CD4-positive, alpha-beta T cell treated with Interleukin-6 at 100 ng/mL for 8 hours (primary cell): ENCODE measurements around the gene CHN2.

Source experiments
- DNase-seq: peaks from one replicate; pipeline ENCODE4 v3.0.0-alpha.2; 2020; ENCODE audit warnings: mixed read lengths, low spot score

The CHN2 gene

DNA sequence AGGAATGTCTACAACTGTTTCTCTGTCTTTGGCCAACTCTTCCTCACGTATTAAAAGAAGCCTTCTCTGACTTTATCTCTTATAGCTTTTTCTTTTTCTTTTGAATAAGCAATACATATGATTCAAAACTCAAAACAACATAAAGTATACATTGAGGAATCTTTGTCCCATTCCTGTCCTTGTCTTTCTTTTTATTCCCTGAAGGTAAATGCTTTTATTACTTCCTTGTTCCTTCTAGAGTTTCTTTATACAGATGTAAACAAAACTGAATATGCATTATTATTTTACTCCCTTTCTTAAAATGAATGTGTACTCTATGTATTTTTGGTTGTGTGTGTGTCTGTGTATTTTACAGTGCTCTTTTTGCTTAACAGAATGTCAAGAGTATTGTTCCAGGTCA lies 170.1 kb downstream of the CHN2 start:
- DNase-seq, result no peak

- DNase-seq, result no peak
These were observed 170.8 kb downstream of the CHN2 start for GRCh38 chr7:29365423-29365822.

DNA sequence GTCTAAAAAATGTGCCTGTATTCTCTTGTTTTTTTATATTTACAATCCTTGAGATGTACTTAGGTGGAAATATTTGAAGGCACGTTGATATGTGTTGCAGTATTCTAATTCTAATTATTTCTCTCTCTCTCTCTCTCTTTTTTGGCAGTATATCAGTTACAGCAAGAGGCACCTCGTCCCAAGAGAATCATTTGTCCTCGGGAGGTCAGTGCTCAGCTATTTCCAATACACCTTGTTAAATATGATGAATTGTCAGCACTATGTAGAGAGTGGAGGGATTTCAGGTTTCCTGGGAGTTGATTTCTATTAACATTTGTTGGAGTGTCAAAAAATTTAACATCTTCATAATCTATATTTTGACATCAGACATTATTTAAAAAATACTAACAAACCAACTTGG lies 173.2 kb downstream of the CHN2 start:
- DNase-seq, result no peak

GRCh38 chr7:29369909-29370488 lies 175.4 kb downstream of the CHN2 start:
- DNase-seq, result no peak

- no peak for DNase-seq
These were observed 176.1 kb downstream of the CHN2 start for GRCh38 chr7:29370531-29371314.

- DNase-seq, result no peak
These were observed 176.9 kb downstream of the CHN2 start for GRCh38 chr7:29371472-29371871.

DNA sequence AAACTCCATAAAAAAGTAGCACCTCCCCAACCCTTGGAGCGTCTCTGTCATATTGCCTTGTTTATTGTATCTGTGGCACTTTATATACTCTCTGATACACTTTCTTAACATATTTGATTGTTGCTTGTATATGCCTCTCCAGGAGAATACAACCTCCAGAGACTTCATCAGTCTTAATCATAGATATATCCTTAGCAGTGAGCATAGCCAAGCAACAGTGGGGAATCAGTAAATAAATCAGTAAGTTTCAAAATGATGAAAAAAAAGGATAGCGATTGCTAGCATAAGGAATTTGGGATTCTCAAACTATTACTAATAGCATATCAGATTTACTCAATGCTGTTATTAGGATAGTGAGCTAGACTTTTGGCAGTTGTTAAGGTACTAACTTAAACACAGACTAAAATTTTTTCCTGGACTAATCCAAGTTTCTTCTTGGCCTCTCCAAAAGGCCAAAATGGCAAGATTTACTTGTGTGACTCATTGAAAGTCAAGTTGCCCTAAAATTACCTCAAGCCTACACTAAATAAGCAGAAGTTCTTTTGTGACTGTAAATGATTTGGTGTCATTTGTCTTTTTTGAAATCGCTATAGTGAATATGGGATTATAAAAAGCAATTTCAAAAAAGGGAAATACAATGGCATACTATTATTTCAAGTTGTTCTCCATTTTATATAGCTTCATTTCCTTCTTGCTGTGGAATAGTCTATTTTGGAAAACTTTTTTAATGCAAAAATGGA lies 177.9 kb downstream of the CHN2 start:
- no peak for DNase-seq

GRCh38 chr7:29375641-29376562 lies 181.3 kb downstream of the CHN2 start:
- no peak for DNase-seq

DNA sequence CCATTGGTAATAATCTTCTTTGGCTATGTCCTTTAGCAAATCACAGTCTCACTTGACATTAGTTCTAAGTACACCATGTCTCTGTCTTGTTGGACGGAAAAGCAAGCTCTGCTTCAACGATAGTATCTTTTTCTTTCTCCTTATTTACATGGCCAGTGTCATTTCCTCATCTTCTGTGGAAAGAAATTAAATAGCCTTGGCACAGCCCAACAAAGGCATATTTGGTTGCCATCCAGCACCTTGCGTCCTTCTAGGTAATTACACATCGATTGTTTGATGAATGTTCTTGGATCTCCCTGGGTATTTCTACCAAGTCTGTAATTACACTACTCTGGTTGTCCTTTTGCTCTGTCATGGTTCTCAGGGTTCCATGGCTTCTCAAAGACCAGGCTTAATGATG lies 183.1 kb downstream of the CHN2 start:
- DNase-seq, result no peak

DNA sequence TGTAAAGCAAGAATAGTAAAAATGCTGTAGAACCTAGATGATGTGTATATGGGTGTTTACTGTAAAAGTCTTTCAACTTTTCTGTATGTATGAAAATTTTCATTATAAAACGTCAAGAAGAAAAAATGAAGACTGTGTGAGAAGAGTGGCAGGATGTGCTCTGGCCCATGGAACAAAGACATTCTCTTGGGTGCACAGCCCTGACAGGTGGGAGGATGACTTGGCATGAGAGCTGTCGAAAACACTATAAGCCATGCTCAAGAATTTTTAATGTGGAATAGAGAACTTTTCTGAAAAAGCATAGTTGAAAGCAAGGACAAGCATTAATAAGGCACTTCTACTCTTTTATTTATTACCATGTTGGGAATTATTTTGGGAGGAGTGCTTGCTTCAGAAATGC lies 185.0 kb downstream of the CHN2 start:
- no peak for DNase-seq

DNA sequence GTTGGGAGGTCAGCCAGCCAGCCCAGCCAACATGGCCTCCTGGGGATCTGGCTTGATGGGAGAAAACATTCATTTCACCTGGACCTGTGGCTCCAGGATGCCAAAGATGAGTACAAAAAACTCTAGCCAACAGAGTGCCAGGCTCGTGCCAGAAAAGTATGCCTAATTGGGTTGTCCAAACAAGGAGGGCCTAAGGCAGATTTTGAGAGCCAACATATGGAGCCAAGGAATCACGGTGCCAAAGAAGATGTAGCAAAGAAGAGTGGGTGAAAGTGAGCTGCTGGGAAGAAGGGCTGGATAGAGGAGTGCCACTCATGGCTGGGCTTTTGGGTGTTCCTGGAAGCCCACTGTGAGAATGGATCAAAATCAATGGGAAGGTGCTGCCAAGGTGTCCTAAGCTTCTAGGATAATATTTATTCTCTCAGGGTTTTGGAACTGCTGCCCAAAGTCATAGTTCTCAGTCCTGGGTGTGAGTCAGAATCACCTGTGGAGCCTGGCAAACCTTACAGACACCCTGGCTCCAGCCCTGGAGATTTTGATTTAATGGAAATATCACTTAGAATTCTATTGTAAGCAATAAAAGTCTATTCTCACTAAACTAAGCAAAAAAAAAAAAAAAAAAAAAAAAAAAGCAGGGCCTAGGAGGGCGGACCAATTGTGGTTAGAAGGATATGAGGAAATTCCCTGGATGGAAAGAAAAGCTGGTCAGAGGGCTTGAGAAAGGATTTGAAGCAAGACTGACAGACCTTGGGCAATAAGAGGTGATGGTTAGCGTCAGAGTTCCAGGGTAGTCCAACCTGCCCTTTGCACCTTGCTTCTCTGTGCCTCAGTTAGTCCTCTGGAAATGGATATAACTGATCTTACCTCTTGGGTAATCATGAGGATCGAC lies 186.9 kb downstream of the CHN2 start:
- DNase-seq, result no peak

- no peak for DNase-seq
These were observed 189.7 kb downstream of the CHN2 start for GRCh38 chr7:29384277-29384676.

DNA sequence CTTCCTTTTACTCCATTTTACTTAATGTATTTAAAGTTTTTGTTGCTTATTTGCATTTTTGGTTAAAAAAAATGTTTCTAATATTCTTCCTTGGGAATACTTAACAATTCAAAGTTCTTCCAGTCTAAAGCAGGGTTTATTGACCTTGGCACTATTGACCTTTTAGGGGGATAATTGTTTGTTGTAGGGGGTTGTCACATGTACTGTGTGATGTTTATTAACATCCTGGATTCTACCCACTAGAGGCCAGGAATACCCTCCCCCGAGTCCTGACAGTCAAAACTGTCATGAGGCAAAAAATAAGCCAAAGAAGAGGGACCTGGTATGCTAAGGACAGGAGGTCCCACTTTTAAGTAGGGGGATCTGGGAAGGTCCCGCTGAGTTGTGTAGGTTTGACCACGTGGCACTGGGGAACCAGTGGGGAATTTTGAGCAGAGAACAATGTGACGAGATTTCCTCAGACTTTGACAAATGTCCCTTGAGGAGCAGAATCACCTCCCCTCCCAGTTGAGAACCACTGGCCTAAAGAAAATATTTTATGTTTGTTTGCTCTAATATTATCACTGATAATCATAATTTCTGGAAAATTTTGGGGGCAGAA lies 190.7 kb downstream of the CHN2 start:
- no peak for DNase-seq

DNA sequence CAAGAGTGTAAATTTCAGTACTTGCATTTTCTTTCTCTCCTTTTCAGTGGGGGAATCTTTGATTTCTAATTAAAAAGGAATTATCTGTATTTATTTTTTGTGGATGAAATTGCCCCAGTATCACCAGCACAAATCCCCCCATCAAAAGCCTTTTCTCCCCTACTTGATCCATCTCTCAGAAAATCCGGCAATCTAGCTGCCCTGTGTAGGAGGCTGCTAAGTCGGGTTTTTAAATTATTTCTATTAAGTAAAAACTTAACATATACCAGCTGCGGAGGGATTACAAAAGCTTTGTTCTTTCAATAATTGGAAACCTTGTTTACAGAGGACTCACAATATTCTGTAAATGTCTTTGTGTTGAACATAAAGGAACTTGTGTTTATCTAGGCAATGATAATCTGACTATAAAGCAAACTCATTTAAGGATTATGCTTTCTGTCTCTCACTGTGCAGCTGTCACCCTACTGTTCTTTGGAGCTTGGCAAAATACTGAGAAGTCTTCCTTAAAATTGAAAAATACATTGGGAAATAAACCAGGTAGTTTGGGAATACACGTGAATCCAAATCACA lies 191.7 kb downstream of the CHN2 start:
- DNase-seq, result no peak

GRCh38 chr7:29391262-29391661 lies 196.7 kb downstream of the CHN2 start:
- no peak for DNase-seq

GRCh38 chr7:29394321-29394720 lies 199.7 kb downstream of the CHN2 start:
- DNase-seq, result no peak

- no peak for DNase-seq
These were observed 202.0 kb downstream of the CHN2 start for GRCh38 chr7:29396563-29396962.

- DNase-seq, result no peak
These were observed 202.8 kb downstream of the CHN2 start for GRCh38 chr7:29397398-29397797.

DNA sequence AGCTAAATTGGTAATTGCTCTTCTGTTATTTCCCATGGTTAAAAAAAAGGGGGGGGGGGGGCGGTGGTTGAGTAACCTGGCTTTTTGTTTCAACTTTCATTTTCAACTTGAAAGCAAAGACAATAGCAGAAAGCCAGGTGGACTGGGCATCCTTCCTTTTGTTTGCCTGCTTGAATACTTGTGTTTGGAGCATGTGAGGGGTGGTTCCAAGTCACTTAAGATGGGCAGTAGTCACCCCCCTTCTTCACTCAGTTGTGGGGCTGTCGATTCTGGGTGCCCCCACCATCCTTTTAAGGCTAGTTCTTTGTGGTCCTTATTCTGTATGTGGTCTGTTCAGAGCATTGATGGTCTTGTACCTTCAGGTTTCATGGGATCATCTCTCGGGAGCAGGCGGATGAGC lies 203.4 kb downstream of the CHN2 start:
- DNase-seq, result no peak

DNA sequence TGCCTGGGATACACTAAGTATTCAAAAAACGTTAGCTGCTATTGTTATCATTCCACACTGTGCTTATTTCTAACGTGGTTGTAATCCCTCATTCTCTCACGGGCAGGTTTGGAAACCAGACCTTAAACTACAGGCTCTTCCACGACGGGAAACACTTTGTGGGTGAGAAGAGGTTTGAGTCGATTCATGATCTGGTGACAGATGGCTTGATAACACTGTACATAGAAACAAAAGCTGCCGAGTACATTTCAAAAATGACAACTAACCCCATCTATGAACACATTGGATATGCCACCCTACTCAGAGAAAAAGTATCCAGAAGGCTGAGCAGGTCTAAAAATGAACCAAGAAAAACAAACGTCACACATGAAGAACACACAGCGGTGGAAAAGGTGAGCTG lies 205.9 kb downstream of the CHN2 start:
- DNase-seq, result no peak
